Hematopoietic multipotent progenitor cell treated with erythropoietin and hydrocortisone succinate and interleukin-3 and kit ligand, for 4 days (in vitro differentiated cells): ENCODE measurements around the gene GZF1.

Experiments used
- DNase-seq: peaks from one replicate; pipeline ENCODE4 v3.0.0-alpha.2; 2015

Gene GZF1

DNA sequence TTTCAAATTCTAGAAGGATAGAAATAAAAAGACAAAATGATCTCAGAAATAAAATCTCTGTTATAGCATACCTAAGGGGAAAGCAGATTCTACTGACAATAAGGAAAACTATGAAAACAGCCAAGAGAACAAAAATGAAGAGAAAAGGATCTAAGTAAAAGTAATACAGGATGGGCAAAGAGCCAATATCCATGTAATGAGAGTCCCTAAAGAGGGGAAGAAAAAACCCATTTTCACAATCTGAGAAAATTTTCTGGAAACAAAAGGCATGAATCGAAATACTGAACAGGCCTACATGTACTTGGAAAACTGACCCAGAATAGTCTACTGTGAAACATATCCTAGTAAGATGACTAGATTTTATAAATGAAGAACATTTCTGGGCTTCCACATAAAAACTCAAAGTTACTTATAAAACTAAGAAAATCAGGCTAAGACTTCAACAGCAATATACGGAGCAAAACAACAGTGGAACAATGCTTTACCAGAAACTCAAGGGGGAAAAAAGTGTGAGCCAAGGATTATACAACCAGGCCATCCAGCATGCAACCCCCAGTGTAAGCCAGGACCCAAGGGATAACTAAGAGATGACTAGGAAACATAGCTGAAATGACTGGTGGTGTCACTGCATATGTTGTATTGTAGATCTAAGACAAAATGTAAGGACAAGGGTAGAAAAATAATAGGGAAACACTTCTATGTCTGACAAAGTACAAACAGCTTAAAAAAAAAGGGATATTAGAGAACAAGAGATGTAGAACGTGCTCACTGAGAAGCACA is 49.1 kb downstream of the GZF1 start:
- no peak for DNase-seq

DNA sequence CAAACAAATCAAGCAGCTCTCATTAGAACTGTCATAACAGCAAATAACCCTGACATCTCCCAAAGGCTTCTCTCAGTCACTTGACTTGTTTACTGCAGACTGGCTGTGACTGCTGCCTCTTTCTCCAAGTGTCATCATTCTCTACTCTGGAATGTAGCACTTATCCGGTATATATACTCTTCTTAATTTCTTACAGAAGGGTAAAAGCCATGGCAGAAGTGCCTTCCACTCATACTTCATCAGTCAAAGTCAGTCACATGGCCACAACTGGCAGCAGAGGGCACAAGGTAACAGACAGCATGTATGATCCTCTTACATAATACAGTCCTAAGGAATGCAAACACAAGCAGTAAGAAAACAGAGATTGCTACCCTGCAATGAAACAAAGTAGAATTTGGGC is 50.0 kb downstream of the GZF1 start:
- peak; percentile 40 for DNase-seq

DNA sequence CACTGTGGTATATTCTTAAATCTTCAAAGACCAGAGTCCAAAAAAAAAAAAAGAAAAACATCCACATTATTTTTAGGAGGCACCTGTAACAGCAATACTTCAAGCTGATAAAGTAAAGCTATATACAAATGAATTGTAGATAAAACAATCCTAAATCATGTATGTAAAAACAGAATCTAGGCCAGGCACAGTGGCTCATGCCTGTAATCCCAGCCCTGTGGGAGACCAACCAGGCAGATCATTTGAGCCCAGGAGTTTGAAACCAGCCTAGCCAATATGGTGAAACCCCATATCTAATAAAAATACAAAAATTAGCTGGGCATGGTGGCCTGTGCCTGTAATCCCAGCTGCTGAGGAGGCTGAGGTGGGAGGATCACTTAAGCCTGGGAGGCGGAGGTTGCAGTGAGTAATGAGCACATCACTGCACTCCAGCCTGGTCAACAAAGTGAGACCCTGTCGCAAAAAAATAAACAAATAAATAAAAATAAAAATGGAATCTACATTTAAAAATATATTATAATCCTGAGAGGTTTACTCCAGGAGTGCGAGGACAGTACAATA is 52.0 kb downstream of the GZF1 start:
- no peak for DNase-seq

DNA sequence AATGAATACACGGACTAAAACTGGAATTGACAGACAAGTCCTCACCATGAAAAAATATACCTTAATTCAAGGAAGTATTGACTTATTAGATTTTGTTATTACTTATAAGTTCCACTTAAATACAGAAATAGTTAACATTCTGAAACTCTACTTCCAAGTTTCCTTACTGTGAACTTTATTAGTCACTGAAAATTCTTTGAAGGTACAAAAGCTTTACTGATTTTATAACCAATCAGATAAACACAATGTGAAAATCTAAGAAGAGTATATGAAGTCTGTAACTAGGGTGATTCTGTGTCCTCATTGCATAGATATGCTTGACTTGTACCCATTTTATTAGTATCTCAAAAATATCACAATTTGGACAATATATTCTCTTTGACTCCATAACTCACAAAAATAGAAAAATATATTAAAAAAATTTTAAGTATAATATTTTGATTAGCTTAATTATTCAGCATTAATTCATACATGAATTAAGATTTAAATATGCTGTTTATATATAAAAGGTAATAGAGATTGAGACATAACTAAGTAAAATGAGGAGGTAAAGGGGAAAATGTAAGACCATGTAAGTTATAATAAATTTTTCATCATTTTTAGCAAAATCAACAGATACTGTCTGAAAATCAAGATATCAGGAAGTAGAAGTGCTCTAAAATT is 52.7 kb downstream of the GZF1 start:
- no peak for DNase-seq

DNA sequence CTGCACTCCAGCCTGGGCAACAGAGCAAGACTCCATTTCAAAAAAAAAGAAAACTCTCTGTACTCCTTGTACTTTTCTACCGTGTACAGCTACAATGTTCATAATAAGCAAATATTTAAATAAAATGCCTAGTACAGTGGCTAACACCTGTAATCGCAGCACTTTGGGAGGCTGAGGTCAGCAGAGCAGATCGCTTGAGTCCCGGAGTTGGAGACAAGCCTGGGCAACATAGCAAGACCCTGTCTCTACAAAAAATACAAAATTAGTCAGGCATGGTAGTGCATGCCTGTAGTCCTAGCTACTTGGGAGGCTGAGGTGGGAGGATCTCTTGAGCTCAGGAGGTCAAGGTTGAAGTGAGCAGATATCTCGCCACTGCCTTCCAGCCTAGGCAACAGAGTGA is 53.6 kb downstream of the GZF1 start:
- no peak for DNase-seq

DNA sequence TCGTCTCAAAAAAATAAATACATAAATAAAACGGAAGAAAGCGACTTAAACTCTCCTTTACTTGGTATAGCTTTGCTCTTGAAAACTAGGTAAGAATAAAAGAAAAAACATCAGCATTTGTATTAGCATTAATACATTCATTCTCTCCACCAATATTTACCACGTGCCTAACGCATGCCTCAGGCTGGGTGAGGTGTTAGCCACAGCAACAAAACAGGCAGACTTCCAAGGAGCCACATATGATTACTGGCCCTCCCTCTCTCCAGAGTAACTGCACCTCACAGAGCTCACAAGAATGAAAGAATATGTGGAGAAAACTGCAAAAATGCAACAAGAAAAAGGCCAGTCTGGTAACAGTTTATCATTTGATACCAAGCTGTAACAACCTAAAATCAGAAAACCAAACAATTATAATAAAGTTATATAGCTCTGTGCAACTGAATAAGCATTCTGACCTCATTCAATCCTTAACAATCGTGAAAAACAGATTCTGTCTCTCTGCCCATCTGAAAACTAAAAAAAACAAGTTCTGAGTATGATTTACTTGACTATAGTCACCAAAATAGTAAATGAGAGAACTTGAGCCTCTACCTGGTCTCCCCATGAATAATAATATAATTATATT is 54.1 kb downstream of the GZF1 start:
- peak; percentile 30 for DNase-seq

DNA sequence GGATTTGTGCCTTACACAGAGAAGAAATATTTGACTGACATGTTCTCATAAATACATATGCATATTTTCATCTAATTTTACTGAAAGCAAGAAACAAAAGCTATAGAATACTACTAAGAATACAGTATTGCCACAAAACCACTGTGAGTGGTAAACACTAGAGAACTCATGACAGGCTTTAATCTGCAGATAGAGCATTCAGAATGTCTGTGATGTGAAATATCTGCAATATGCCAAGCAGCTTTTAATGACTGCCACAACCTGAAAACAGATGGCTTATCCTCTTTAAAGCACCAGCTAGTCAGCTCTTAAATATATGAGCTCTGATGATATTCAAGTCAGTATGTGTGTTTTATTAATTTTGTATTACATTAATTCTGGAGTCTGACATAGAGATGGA is 55.9 kb downstream of the GZF1 start:
- DNase-seq, result peak; percentile 59

DNA sequence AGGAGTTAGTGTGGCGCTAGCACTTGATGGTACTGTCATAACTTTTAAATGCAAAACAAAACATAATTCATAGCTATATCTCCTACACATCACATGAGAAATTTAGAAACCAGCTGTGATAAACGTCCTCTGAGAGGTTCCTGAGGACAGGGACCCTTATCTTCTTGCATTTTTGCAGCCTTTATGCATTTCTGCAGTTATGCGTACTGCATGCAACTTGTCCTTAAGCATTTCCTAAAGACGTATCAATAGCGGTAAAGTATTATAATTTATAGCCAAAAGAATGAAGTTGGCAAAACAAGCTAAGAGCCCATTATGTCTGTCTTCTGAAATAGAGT is 57.6 kb downstream of the GZF1 start:
- no peak for DNase-seq

DNA sequence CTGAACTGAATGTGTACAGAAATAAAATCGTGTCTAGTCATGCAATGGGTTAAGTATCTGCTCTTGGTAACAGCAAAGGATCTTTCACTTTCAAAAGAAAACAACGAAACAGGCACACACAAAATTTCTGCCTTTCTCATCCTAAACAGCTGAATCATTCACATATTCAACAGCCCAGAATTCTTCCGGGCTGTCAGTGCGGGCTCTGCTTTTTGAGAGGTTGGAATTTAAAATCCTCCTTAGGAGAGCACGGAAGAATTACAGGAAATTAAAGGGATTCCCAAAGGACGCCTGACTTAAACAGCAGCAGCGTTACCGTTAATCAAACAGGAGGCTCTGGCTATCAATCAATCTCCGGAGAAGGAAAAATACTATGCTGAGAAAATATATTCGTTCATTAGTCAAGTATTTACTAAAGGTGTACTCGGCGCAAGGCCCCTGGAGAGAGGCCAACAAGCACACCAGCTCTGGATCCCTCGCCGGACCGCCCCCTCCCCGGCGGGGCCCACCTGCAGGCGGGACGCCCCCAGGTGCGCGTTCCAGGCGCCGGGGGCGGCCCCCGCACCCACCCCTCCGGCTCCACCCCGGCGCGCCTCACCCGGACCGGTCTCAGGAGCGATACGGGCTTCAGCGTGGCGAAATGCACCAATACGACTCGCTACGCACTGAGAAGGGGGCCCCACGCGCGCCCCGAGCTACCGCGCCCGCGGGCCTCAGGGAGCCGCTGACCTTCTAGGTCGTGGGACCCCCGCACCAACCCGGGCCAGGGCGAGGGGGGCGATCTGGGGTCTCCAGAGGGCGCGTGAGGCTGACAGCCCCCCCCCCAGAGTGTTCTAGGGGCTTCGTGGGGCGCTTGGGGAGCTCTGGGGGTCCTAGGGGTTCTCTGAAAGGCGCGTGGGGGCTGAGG is 58.3 kb downstream of the GZF1 start:
- DNase-seq, result peak; percentile 63

DNA sequence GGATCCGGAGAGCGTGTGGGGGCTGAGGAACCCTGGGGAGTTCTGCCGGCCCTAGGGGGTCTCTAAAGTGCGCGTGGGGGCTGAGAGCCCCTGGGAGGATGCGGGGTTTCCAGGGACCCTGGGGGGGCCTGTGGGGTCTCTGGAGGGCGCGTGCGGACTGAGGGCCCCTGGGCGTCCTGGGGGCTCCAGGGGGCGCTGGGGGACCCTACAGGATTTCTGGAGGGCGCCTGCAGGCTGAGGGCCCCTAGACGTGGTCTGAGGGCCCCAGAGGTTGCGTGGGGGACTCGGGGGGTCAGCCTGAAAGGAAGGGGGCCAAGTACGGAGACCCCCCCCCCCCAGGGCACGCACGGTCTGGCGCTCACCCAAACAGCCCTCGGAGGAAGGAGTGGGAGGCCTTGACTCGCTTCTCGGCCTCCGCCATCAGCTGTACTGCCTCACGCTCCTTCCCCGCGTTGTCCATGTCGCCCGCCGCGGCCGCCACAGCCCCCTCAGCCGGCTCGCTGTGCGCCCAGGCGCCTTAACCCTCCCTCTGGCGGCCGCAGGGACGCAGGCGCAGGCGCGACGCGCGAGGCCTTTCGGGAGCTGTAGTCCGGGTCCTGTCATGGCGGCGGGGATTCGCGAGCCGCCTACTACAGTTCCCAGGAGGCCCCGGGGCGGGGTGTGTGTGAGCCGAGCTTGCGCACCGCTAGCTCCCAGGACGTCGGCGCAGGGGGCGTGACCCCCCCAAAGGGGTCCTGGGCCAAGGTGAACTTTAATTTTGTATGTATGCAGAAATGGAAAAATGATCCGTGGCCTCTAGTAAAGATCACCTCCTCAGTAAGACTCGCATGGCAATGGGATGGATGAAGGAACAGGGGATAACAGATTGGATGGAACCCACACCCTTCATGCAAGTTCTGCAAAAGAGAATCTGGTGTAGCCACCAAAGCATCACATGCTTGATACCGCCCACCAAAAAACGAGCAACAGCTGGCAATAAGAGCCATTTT is 59.3 kb downstream of the GZF1 start, which contains the start of gene NAPB:
NAPB (minus strand) TSS at position 546 of the 989 bp plus-strand sequence; CDS start at position 460, 86 bp downstream.
- DNase-seq, result peak; percentile 98
